Measurements from ENCODE around the gene SSX2IP. TPM values are rescaled to one million over a fixed set of nuclear protein-coding genes. Genes with fewer than 3 reads are reported as not detected.
A peak's percentile ranks its signal among the peaks of the same experiment; 100 is the strongest.

The SSX2IP gene
- polyA plus RNA-seq, 3 donors: 0.85 to 2.8 (median 2.2) TPM

GRCh38 chr1:84674021-84674420 is 16.2 kb downstream of the SSX2IP start:
- Mint-ChIP-seq H3K4me1 (no peaks in the 10 kb centered on the region), H3K4me3 (no peak overlapping the region), H3K9me3 (peaks cover 1 to 7% (median 6%) of the 10 kb centered on the region in 7 donors), H3K27me3 (ENCODE audit: low read depth in 3 of 3) (peaks cover 0 to 2% (median 0%) of the 10 kb centered on the region in 3 donors), H3K27ac (no peak overlapping the region), H3K36me3 (peaks cover 2 to 9% of the 10 kb centered on the region in 2 donors)
- H3K27ac ChIP-seq (ENCODE audit: low read depth in 1 of 2, low read length in 2 of 2): no peak overlapping the region
- H3K4me3 ChIP-seq (replicated peaks in 1 of 3; ENCODE audit: low read depth in 2 of 3, low read length in 3 of 3): no peak overlapping the region
- H2AFZ ChIP-seq (ENCODE audit: insufficient read depth, low read depth, low read length, poor library complexity, severe bottlenecking): no peak overlapping the region
- no peaks in the 10 kb centered on the region for H3K4me1 ChIP-seq (ENCODE audit: control insufficient read depth in 1 of 2, insufficient read depth in 2 of 2, low read length in 2 of 2)
- H3K36me3 ChIP-seq (replicated peaks in 1 of 2; ENCODE audit: control insufficient read depth in 1 of 2, insufficient read depth in 2 of 2, low read length in 2 of 2): no peaks in the 10 kb centered on the region
- H3K9ac ChIP-seq (ENCODE audit: insufficient read depth, low read length, poor library complexity, severe bottlenecking): no peak overlapping the region
- H4K20me1 ChIP-seq (ENCODE audit: insufficient read depth, low read length): no peaks in the 10 kb centered on the region
- H3K79me2 ChIP-seq (ENCODE audit: insufficient read depth, low read length): no peaks in the 10 kb centered on the region
- no peak for DNase-seq
- peaks cover 0 to 3% of the 10 kb centered on the region in 2 donors for H3K9me3 ChIP-seq (replicated peaks in 1 of 2; ENCODE audit: control insufficient read depth in 1 of 2, insufficient read depth in 1 of 2, low read length in 2 of 2)
- H3K4me2 ChIP-seq (replicated peaks; ENCODE audit: extremely low read depth, low read length, poor library complexity, severe bottlenecking): no peak overlapping the region
- intact Hi-C loops (cut with micrococcal nuclease): no loop called here
- TF ChIP-seq CTCF (IDR thresholded peaks at IDR 0.05): no peak
- no peaks in the 10 kb centered on the region for H3K27me3 ChIP-seq (ENCODE audit: control insufficient read depth in 2 of 2, insufficient read depth in 2 of 2, low read length in 2 of 2)
- WGBS (ENCODE audit: insufficient coverage): no CpG with 5 or more reads among the region's 2 CpGs

- H3K4me1 ChIP-seq (ENCODE audit: control insufficient read depth in 1 of 2, insufficient read depth in 2 of 2, low read length in 2 of 2): no peaks in the 10 kb centered on the region
- H3K27me3 Mint-ChIP-seq (ENCODE audit: low read depth in 3 of 3): peaks cover 0 to 2% (median 0%) of the 10 kb centered on the region in 3 donors
- no peak overlapping the region for H3K4me3 Mint-ChIP-seq
- no peaks in the 10 kb centered on the region for H3K36me3 ChIP-seq (replicated peaks in 1 of 2; ENCODE audit: control insufficient read depth in 1 of 2, insufficient read depth in 2 of 2, low read length in 2 of 2)
- no peak overlapping the region for H3K4me3 ChIP-seq (replicated peaks in 1 of 3; ENCODE audit: low read depth in 2 of 3, low read length in 3 of 3)
- no peak overlapping the region for H3K27ac ChIP-seq (ENCODE audit: low read depth in 1 of 2, low read length in 2 of 2)
- H3K4me1 Mint-ChIP-seq: no peaks in the 10 kb centered on the region
- TF ChIP-seq CTCF (IDR thresholded peaks at IDR 0.05): no peak
- no peak overlapping the region for H3K9ac ChIP-seq (ENCODE audit: insufficient read depth, low read length, poor library complexity, severe bottlenecking)
- peak overlapping the region in 1 of 7 donors; percentile 13 for H3K27ac Mint-ChIP-seq
- no peak overlapping the region for H2AFZ ChIP-seq (ENCODE audit: insufficient read depth, low read depth, low read length, poor library complexity, severe bottlenecking)
- H4K20me1 ChIP-seq (ENCODE audit: insufficient read depth, low read length): no peaks in the 10 kb centered on the region
- intact Hi-C loops (cut with micrococcal nuclease): no loop called here
- H3K36me3 Mint-ChIP-seq: peaks cover 2 to 6% of the 10 kb centered on the region in 2 donors
- peaks cover 0 to 3% (median 0%) of the 10 kb centered on the region in 7 donors for H3K9me3 Mint-ChIP-seq
- H3K9me3 ChIP-seq (replicated peaks in 1 of 2; ENCODE audit: control insufficient read depth in 1 of 2, insufficient read depth in 1 of 2, low read length in 2 of 2): no peaks in the 10 kb centered on the region
- H3K79me2 ChIP-seq (ENCODE audit: insufficient read depth, low read length): no peaks in the 10 kb centered on the region
- H3K4me2 ChIP-seq (replicated peaks; ENCODE audit: extremely low read depth, low read length, poor library complexity, severe bottlenecking): no peak overlapping the region
- no peak for DNase-seq
- H3K27me3 ChIP-seq (ENCODE audit: control insufficient read depth in 2 of 2, insufficient read depth in 2 of 2, low read length in 2 of 2): no peaks in the 10 kb centered on the region
- WGBS (ENCODE audit: insufficient coverage): 79% methylated on average over 2 of the region's 3 CpGs
Observed at GRCh38 chr1:84672080-84672854, 18.0 kb downstream of the SSX2IP start.

All from CD14-positive monocyte (primary cell).